AG10803 (cell line): ENCODE measurements around the gene SHISA9.

Experiments
- DNase-seq: peaks from one replicate; pipeline ENCODE4 v3.0.0; 2010; ENCODE audit warnings: low read depth
- H3K4me3 ChIP-seq: 2 replicates; pipeline ENCODE4 v1.5.1; 2011; ENCODE audit warnings: mild to moderate bottlenecking, low read length, control low read depth
- CTCF ChIP-seq: conservative IDR thresholded peaks from 2 replicates; pipeline ENCODE4 v1.5.1; 2011; ENCODE audit warnings: mild to moderate bottlenecking, low read length, control low read depth, inconsistent platforms

Gene SHISA9

GRCh38 chr16:12881182-12881581, 20.2 kb upstream of the SHISA9 start:
- H3K4me3 ChIP-seq = no peak overlapping the region
- DNase-seq = no peak
- no peak for TF ChIP-seq CTCF

- H3K4me3 ChIP-seq = no peak overlapping the region
- no peak for TF ChIP-seq CTCF
- DNase-seq = peak; percentile 59
Measured at GRCh38 chr16:12881740-12882139, 19.7 kb upstream of the SHISA9 start.

GRCh38 chr16:12885742-12886141, 15.7 kb upstream of the SHISA9 start:
- H3K4me3 ChIP-seq = no peak overlapping the region
- no peak for DNase-seq
- no peak for TF ChIP-seq CTCF

- no peak for DNase-seq
- H3K4me3 ChIP-seq = no peak overlapping the region
Measured at GRCh38 chr16:12891836-12892235, 9.6 kb upstream of the SHISA9 start.

GRCh38 chr16:12893050-12893750, 8.2 kb upstream of the SHISA9 start:
- no peak for TF ChIP-seq CTCF
- H3K4me3 ChIP-seq = no peak overlapping the region
- no peak for DNase-seq

More at GRCh38 chr16:12891836-12892235, 9.6 kb upstream of the SHISA9 start:
- no peak for TF ChIP-seq CTCF

GRCh38 chr16:12896562-12896961, 4.8 kb upstream of the SHISA9 start:
- H3K4me3 ChIP-seq = no peak overlapping the region
- DNase-seq = peak; percentile 48
- TF ChIP-seq CTCF = peak; percentile 66

- TF ChIP-seq CTCF = no peak
- no peak for DNase-seq
- H3K4me3 ChIP-seq = no peak overlapping the region
Measured at GRCh38 chr16:12898551-12898950, 2.8 kb upstream of the SHISA9 start.
